Measurements from ENCODE around the gene SLCO1C1.

SLCO1C1 gene

DNA sequence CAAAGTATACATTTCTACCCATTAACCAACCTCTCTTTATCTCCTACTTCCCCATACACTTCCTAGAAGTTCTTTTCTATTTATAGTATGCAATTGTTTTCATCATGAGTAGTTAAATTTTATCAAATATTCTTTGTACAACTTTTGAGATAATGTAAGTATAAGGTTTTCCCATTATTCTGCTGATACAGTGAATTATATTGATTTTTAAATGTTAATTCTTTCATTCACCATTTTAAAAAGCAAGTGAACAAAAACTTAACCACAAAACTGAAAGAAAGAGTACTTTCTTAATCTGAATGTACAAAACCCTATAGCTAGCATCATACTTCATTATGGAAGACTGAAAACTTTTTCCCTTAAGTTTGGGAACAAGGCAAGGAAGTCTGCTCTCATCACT is 105.9 kb downstream of the SLCO1C1 start:
- no peak for TF ChIP-seq CTCF (IDR thresholded peaks at IDR 0.05)

Measured in LNCAP (cell line).